Upper lobe of right lung (tissue), 1 donor: ENCODE data around the gene C19orf81. TPM values are rescaled to one million over a fixed set of nuclear protein-coding genes. Genes with fewer than 3 reads are reported as not detected.

Experiments
- ATAC-seq: fragments of 200-7000 bp; cut with Tn5 transposase; one replicate; pipeline ENCODE4 v1.9.1; 2020; ENCODE audit warnings: mild to moderate bottlenecking, moderate library complexity
- DNase-seq: peaks from one replicate; pipeline ENCODE4 v3.0.0-alpha.2; 2020
- H3K27ac ChIP-seq: fragments of 200-600 bp; one replicate; pipeline ENCODE4 v1.8.0; 2022
- H3K27me3 ChIP-seq: fragments of 200-600 bp; one replicate; pipeline ENCODE4 v1.8.0; 2022; ENCODE audit warnings: mild to moderate bottlenecking
- H3K36me3 ChIP-seq: fragments of 200-600 bp; one replicate; pipeline ENCODE4 v1.8.0; 2022
- H3K4me1 ChIP-seq: fragments of 200-600 bp; one replicate; pipeline ENCODE4 v1.8.0; 2022
- H3K4me3 ChIP-seq: fragments of 200-600 bp; one replicate; pipeline ENCODE4 v1.8.0; 2022; ENCODE audit warnings: mild to moderate bottlenecking
- H3K9me3 ChIP-seq: fragments of 200-600 bp; one replicate; pipeline ENCODE4 v1.8.0; 2022
- CTCF ChIP-seq: fragments of 200-600 bp; IDR thresholded peaks from one replicate; pipeline ENCODE4 v1.8.0; 2022; ENCODE audit warnings: antibody characterized with exemption
- intact Hi-C: fragments of 100-400 bp; cut with DNase I; formaldehyde crosslinking; loops from one replicate; pipeline ENCODE4 v1.11.0; 2022
- total RNA-seq: library from RNA; stranded (reverse); fragmentation: NEBNext Ultra II Directional; extraction: Animal tissue kit (Norgen Biotek cat#: 25700); gene quantifications from one replicate; pipeline ENCODE4 v1.2.1, GENCODE V29; 2021
- donor health status: DM: no; HTN: yes; CAD: no; lungs with severe emphysema.

C19orf81 gene
- total RNA-seq, 1 donor from 2014 or later, result 3.9 TPM

GRCh38 chr19:50690439-50690838, 41.2 kb downstream of the C19orf81 start:
- DNase-seq (no peak), ATAC-seq (no peak)
- no peak for TF ChIP-seq CTCF
- Histone ChIP-seq H3K27me3 (peaks cover 53% of the 10 kb centered on the region), H3K9me3 (no peaks in the 10 kb centered on the region), H3K36me3 (no peaks in the 10 kb centered on the region), H3K4me1 (no peaks in the 10 kb centered on the region), H3K27ac (no peak overlapping the region), H3K4me3 (no peak overlapping the region)
- intact Hi-C loops, result no loop called here

GRCh38 chr19:50693064-50693975, 44.1 kb downstream of the C19orf81 start:
- Histone ChIP-seq H3K27ac (no peak overlapping the region), H3K36me3 (no peaks in the 10 kb centered on the region), H3K4me1 (no peaks in the 10 kb centered on the region), H3K9me3 (no peaks in the 10 kb centered on the region), H3K27me3 (peaks cover 35% of the 10 kb centered on the region), H3K4me3 (no peak overlapping the region)
- intact Hi-C loops, result no loop called here
- no peak for TF ChIP-seq CTCF
- ATAC-seq, result no peak
- DNase-seq, result no peak

GRCh38 chr19:50694815-50695145, 45.5 kb downstream of the C19orf81 start:
- Histone ChIP-seq H3K27ac (no peak overlapping the region), H3K9me3 (no peaks in the 10 kb centered on the region), H3K27me3 (peaks cover 35% of the 10 kb centered on the region), H3K4me1 (no peaks in the 10 kb centered on the region), H3K4me3 (no peak overlapping the region), H3K36me3 (no peaks in the 10 kb centered on the region)
- no peak for ATAC-seq
- no peak for TF ChIP-seq CTCF
- DNase-seq, result no peak
- intact Hi-C loops, result no loop called here

- DNase-seq (no peak), ATAC-seq (peak; percentile 38)
- intact Hi-C loops, result no loop called here
- Histone ChIP-seq H3K27ac (no peak overlapping the region), H3K27me3 (peaks cover 35% of the 10 kb centered on the region), H3K36me3 (no peaks in the 10 kb centered on the region), H3K4me1 (no peaks in the 10 kb centered on the region), H3K9me3 (no peaks in the 10 kb centered on the region), H3K4me3 (no peak overlapping the region)
- TF ChIP-seq CTCF, result no peak
Measured at GRCh38 chr19:50695251-50696093, 46.2 kb downstream of the C19orf81 start.

- H3K36me3 ChIP-seq, result no peaks in the 10 kb centered on the region
- H3K27ac ChIP-seq, result no peak overlapping the region
- no peaks in the 10 kb centered on the region for H3K9me3 ChIP-seq
- DNase-seq (no peak), ATAC-seq (no peak)
- H3K27me3 ChIP-seq, result peaks cover 41% of the 10 kb centered on the region
- H3K4me3 ChIP-seq, result no peak overlapping the region
- H3K4me1 ChIP-seq, result no peaks in the 10 kb centered on the region
- intact Hi-C loops, result no loop called here
- TF ChIP-seq CTCF, result no peak
Measured at GRCh38 chr19:50696094-50696483, 46.8 kb downstream of the C19orf81 start.
